ENCODE data around the gene HNRNPDL.
"Not testable (repeated sequence)": the region's sequence is repeated elsewhere in the genome, so short reads cannot be mapped to it uniquely, and the experiment has no call there.

HNRNPDL gene

GRCh38 chr4:82429728-82430192, 502 bp downstream of the HNRNPDL start:
- H3K9me3 Mint-ChIP-seq = no peaks in the 10 kb centered on the region
- H3K4me3 Mint-ChIP-seq = peak overlapping the region; percentile 99
- H3K27ac Mint-ChIP-seq (ENCODE audit: low read depth) = peak overlapping the region; percentile 99
- H3K36me3 Mint-ChIP-seq (ENCODE audit: insufficient read depth) = peaks cover 68% of the 10 kb centered on the region
- peak in 1 of 2 donors; percentile 58 for DNase-seq (ENCODE audit: low spot score in 2 of 2)
- H3K4me1 Mint-ChIP-seq = peaks cover 55% of the 10 kb centered on the region
- no peaks in the 10 kb centered on the region for H3K27me3 Mint-ChIP-seq
- ATAC-seq (replicated peaks; ENCODE audit: extremely low read depth, poor library complexity, severe bottlenecking) = peak; percentile 55

DNA sequence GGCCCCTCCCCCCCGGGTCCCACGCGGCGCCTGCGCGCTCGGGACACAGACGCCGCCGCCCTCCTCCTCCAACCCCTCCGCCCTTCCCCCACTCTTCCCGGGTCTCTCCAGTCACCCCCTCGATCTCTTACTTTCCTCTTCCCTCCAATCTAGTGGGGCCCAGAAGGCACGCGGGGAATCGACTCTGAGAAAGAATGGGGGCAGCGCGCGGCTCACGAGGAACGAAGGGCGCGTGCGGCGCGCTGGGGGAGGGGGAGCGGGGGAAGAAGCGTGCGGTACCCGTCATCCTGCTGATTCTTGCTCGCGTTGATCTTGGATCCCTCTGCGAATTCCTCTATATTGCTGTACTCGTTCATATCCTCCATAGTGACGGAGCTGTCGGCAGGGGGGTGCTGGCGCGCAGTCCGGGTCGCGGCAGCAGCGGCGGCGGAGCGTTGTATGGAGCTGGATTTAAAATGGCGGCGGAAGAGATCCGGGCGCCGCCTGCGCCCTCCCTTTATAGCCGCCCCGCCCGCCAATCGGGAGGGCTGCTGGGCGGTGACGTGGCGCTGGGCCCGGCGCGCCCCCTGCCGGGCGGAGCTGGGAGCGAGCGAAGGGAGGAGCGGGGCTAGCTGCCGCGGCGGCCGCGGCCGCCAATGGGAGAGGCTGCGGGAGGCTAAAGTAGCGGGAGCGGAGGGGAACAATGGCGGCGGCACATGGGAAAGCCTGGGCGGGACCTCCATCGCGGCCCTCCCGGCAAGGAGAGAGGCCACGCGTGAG, 1.1 kb downstream of the HNRNPDL start:
- ATAC-seq (replicated peaks; ENCODE audit: extremely low read depth, poor library complexity, severe bottlenecking) = peak; percentile 64
- Mint-ChIP-seq H3K4me3 (peak overlapping the region; percentile 99), H3K9me3 (no peaks in the 10 kb centered on the region), H3K27me3 (no peaks in the 10 kb centered on the region), H3K27ac (ENCODE audit: low read depth) (peak overlapping the region; percentile 99), H3K4me1 (peaks cover 60% of the 10 kb centered on the region), H3K36me3 (ENCODE audit: insufficient read depth) (peaks cover 75% of the 10 kb centered on the region)
- DNase-seq (ENCODE audit: low spot score in 2 of 2) = peak; percentile 89 to 93

- no peaks in the 10 kb centered on the region for H3K27me3 Mint-ChIP-seq
- peak overlapping the region; percentile 99 for H3K4me3 Mint-ChIP-seq
- no peaks in the 10 kb centered on the region for H3K9me3 Mint-ChIP-seq
- DNase-seq (ENCODE audit: low spot score in 2 of 2) (no peak), ATAC-seq (replicated peaks; ENCODE audit: extremely low read depth, poor library complexity, severe bottlenecking) (no peak)
- H3K4me1 Mint-ChIP-seq = peaks cover 65% of the 10 kb centered on the region
- H3K36me3 Mint-ChIP-seq (ENCODE audit: insufficient read depth) = peaks cover 81% of the 10 kb centered on the region
- H3K27ac Mint-ChIP-seq (ENCODE audit: low read depth) = peak overlapping the region; percentile 99
Measured at GRCh38 chr4:82428526-82428968, 1.7 kb downstream of the HNRNPDL start.

DNA sequence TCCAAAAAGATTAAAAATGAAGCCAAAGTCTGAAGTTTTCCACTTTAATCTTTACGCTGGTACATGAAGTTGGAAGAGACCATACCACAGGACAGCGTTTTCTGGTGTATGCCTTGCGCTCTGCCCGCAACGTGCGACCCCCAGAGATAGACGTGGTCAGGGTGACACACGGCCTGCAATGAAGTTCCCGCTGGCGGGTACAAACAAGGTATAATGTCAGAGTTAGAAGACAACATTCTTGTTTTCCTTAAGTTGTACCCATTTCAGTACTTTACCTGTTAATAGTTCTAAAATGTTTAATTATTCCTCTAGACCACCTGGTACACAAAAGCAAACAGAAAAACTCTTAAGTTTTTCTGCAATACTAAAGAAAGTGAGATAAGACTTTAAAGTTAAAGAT, 4.8 kb downstream of the HNRNPDL start:
- Mint-ChIP-seq H3K4me1 (peaks cover 55% of the 10 kb centered on the region), H3K9me3 (no peaks in the 10 kb centered on the region), H3K27ac (ENCODE audit: low read depth) (no peak overlapping the region), H3K27me3 (no peaks in the 10 kb centered on the region), H3K4me3 (no peak overlapping the region), H3K36me3 (ENCODE audit: insufficient read depth) (peaks cover 82% of the 10 kb centered on the region)
- DNase-seq (ENCODE audit: low spot score in 2 of 2) = no peak
- no peak for ATAC-seq (replicated peaks; ENCODE audit: extremely low read depth, poor library complexity, severe bottlenecking)

GRCh38 chr4:82423245-82424054, 6.8 kb downstream of the HNRNPDL start:
- DNase-seq (ENCODE audit: low spot score in 2 of 2) = no peak
- H3K36me3 Mint-ChIP-seq (ENCODE audit: insufficient read depth) = peaks cover 63% of the 10 kb centered on the region
- H3K4me3 Mint-ChIP-seq = no peak overlapping the region
- peaks cover 2% of the 10 kb centered on the region for H3K27me3 Mint-ChIP-seq
- H3K4me1 Mint-ChIP-seq = peaks cover 45% of the 10 kb centered on the region
- H3K9me3 Mint-ChIP-seq = no peaks in the 10 kb centered on the region
- no peak for ATAC-seq (replicated peaks; ENCODE audit: extremely low read depth, poor library complexity, severe bottlenecking)
- H3K27ac Mint-ChIP-seq (ENCODE audit: low read depth) = peak overlapping the region; percentile 41

DNA sequence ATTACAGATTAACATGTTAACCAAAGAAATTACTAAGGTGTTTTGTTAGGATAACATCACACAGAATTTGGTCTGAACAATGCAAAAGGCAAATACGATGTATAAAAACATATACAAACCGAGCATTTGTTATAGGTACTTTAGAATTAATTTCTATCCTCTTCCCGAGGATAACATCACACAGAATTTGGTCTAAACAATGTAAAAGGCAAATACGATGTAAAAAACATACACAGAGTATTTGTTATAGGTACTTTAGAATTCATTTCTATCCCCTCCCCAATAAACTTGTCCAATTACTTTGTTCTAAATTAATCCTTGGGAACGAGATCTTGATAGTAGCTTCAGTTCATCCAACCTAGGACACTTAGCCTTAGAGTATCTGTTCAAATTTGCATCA, 7.6 kb downstream of the HNRNPDL start:
- Mint-ChIP-seq H3K27me3 (peaks cover 10% of the 10 kb centered on the region), H3K36me3 (ENCODE audit: insufficient read depth) (peaks cover 54% of the 10 kb centered on the region), H3K4me1 (peaks cover 37% of the 10 kb centered on the region), H3K27ac (ENCODE audit: low read depth) (peak overlapping the region; percentile 10), H3K4me3 (no peak overlapping the region), H3K9me3 (no peaks in the 10 kb centered on the region)
- DNase-seq (ENCODE audit: low spot score in 2 of 2) (no peak), ATAC-seq (replicated peaks; ENCODE audit: extremely low read depth, poor library complexity, severe bottlenecking) (no peak)

DNA sequence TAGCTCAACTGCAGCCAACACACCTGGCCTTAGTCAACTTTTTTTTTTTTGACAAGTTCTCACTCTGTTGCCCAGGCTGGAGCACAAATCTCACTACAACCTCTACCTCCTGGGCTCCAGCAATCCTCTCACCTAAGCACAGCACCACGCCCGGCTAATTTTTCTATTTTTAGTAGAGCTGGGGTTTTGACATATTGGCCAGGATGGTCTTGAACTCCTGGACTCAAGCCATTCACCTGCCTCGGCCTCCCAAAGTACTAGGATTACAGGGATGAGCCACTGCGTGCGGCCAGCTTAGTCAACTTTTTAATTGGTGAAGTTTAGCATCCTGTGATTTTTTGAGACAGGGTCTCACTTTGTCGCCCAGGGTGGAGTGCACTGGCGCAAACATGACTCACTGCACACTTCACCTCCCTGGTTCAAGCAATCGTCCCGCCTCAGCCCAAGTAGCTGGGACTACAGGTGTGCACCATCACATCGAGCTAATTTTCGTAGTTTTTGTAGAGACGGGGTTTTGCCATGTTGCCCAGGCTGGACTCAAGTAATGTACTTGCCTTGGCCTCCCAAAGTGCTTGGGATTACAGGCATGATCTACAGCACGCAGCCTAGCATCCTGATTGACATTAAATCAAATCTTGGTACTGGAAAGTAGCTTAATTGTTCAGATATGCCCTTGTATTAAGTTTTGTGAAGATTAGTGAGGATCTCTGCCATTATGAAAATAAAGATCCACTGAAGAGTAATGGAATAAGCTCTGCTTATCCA, 8.3 kb downstream of the HNRNPDL start:
- DNase-seq (ENCODE audit: low spot score in 2 of 2) (no peak), ATAC-seq (replicated peaks; ENCODE audit: extremely low read depth, poor library complexity, severe bottlenecking) (no peak)
- H3K4me1 Mint-ChIP-seq = peaks cover 31% of the 10 kb centered on the region
- peaks cover 48% of the 10 kb centered on the region for H3K36me3 Mint-ChIP-seq (ENCODE audit: insufficient read depth)
- peaks cover 11% of the 10 kb centered on the region for H3K27me3 Mint-ChIP-seq
- peak overlapping the region; percentile 10 for H3K27ac Mint-ChIP-seq (ENCODE audit: low read depth)
- no peaks in the 10 kb centered on the region for H3K9me3 Mint-ChIP-seq
- H3K4me3 Mint-ChIP-seq = no peak overlapping the region

DNA sequence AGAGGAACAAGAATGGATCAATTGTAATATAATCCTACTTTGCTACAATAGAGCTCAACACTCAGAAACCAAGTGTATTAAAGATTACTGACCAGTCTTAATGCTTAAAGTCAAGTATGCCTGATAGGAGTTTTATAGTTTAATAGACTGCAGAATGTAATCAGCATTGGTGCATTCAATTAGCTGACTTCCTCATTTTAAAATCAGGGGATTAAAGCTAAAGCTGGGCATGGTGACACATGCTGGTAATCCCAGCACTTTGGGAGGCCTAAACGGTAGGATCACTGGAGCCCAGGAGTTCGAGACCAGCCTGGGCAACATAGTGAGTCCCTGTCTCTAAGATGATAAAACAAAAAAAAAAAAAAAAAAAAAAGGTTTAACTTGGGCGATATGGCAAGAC, 10.8 kb downstream of the HNRNPDL start:
- DNase-seq (ENCODE audit: low spot score in 2 of 2) = no peak
- Mint-ChIP-seq H3K36me3 (ENCODE audit: insufficient read depth) (peaks cover 23% of the 10 kb centered on the region), H3K27me3 (peaks cover 33% of the 10 kb centered on the region), H3K9me3 (no peaks in the 10 kb centered on the region), H3K27ac (ENCODE audit: low read depth) (no peak overlapping the region), H3K4me1 (peaks cover 13% of the 10 kb centered on the region), H3K4me3 (no peak overlapping the region)
- ATAC-seq (replicated peaks; ENCODE audit: extremely low read depth, poor library complexity, severe bottlenecking) = no peak

- Mint-ChIP-seq H3K9me3 (no peaks in the 10 kb centered on the region), H3K27ac (ENCODE audit: low read depth) (no peak overlapping the region), H3K4me3 (no peak overlapping the region), H3K4me1 (peaks cover 6% of the 10 kb centered on the region), H3K36me3 (ENCODE audit: insufficient read depth) (no peaks in the 10 kb centered on the region), H3K27me3 (peaks cover 36% of the 10 kb centered on the region)
- ATAC-seq (replicated peaks; ENCODE audit: extremely low read depth, poor library complexity, severe bottlenecking) (no peak), DNase-seq (ENCODE audit: low spot score in 2 of 2) (no peak)
Measured at GRCh38 chr4:82415922-82416365, 14.3 kb downstream of the HNRNPDL start.

- not testable (repeated sequence) for H3K36me3 Mint-ChIP-seq (ENCODE audit: insufficient read depth); H3K27ac Mint-ChIP-seq (ENCODE audit: low read depth); H3K9me3 Mint-ChIP-seq; ATAC-seq (replicated peaks; ENCODE audit: extremely low read depth, poor library complexity, severe bottlenecking); H3K4me1 Mint-ChIP-seq; H3K4me3 Mint-ChIP-seq; DNase-seq (ENCODE audit: low spot score in 2 of 2)
- H3K27me3 Mint-ChIP-seq = peaks cover 36% of the 10 kb centered on the region
Measured at GRCh38 chr4:82415061-82415460, 15.2 kb downstream of the HNRNPDL start.

- no peak for ATAC-seq (replicated peaks; ENCODE audit: extremely low read depth, poor library complexity, severe bottlenecking)
- DNase-seq (ENCODE audit: low spot score in 2 of 2) = no peak
- peaks cover 29% of the 10 kb centered on the region for H3K27me3 Mint-ChIP-seq
- no peaks in the 10 kb centered on the region for H3K4me1 Mint-ChIP-seq
- no peak overlapping the region for H3K27ac Mint-ChIP-seq (ENCODE audit: low read depth)
- H3K36me3 Mint-ChIP-seq (ENCODE audit: insufficient read depth) = peaks cover 2% of the 10 kb centered on the region
- H3K9me3 Mint-ChIP-seq = no peaks in the 10 kb centered on the region
- no peak overlapping the region for H3K4me3 Mint-ChIP-seq
Measured at GRCh38 chr4:82403725-82404124, 26.5 kb downstream of the HNRNPDL start.

DNA sequence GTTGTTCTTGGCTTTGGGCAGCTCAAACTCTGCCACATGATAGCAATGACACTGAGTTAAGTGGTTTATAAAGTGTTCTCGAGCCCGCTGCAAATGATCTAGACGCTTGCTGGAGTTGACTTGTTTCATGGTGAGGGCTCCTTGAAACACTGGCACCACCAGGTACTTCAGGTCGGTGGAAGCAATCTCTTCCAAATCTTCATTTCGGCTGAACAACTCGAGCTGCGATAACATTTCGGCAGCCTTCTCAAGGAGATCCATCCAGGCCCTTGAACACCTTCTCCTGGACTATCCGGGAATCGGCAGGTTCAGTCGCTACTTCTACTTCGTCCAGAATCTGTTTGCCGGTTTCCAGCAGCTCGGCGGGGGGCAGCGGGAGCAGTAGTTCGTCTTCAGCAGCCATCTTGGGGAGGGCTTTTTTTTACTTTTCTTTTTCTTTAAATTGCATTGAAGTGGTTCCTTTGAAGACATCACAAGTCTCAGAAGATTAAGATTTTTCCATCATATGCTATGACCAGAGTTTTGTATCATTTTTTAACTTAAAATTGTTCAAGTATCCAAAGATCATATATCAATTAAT, 28.0 kb downstream of the HNRNPDL start:
- no peaks in the 10 kb centered on the region for H3K4me1 Mint-ChIP-seq
- H3K36me3 Mint-ChIP-seq (ENCODE audit: insufficient read depth) = peaks cover 2% of the 10 kb centered on the region
- H3K27me3 Mint-ChIP-seq = peaks cover 35% of the 10 kb centered on the region
- ATAC-seq (replicated peaks; ENCODE audit: extremely low read depth, poor library complexity, severe bottlenecking) (no peak), DNase-seq (ENCODE audit: low spot score in 2 of 2) (no peak)
- no peak overlapping the region for H3K27ac Mint-ChIP-seq (ENCODE audit: low read depth)
- H3K9me3 Mint-ChIP-seq = no peaks in the 10 kb centered on the region
- H3K4me3 Mint-ChIP-seq = no peak overlapping the region
